Stimulated activated memory B cell treated with anti-CD40 and anti-IgM and Interleukin-4, amounts not matched to agents 10 μg/mL and 1 μg/mL and 100 μg/mL, for 72 hours (primary cell): ENCODE results near the gene SLC9C1.

Experiments used
- ATAC-seq: fragments of 150-1000 bp; cut with Tn5 transposase; 2 replicates; pipeline ENCODE4 v1.10.0; 2021
- H3K27ac Mint-ChIP-seq: one replicate; pipeline ENCODE4 v1.8.0; 2022; ENCODE audit warnings: mild to moderate bottlenecking, mixed read lengths
- H3K27me3 Mint-ChIP-seq: one replicate; pipeline ENCODE4 v1.8.0; 2022; ENCODE audit warnings: mixed read lengths
- H3K36me3 Mint-ChIP-seq: one replicate; pipeline ENCODE4 v1.8.0; 2022; ENCODE audit warnings: mixed read lengths
- H3K4me1 Mint-ChIP-seq: one replicate; pipeline ENCODE4 v1.8.0; 2022; ENCODE audit warnings: mixed read lengths
- H3K4me3 Mint-ChIP-seq: one replicate; pipeline ENCODE4 v1.8.0; 2022; ENCODE audit warnings: mild to moderate bottlenecking, moderate library complexity, mixed read lengths
- H3K9me3 Mint-ChIP-seq: one replicate; pipeline ENCODE4 v1.8.0; 2022; ENCODE audit warnings: mixed read lengths

The SLC9C1 gene

DNA sequence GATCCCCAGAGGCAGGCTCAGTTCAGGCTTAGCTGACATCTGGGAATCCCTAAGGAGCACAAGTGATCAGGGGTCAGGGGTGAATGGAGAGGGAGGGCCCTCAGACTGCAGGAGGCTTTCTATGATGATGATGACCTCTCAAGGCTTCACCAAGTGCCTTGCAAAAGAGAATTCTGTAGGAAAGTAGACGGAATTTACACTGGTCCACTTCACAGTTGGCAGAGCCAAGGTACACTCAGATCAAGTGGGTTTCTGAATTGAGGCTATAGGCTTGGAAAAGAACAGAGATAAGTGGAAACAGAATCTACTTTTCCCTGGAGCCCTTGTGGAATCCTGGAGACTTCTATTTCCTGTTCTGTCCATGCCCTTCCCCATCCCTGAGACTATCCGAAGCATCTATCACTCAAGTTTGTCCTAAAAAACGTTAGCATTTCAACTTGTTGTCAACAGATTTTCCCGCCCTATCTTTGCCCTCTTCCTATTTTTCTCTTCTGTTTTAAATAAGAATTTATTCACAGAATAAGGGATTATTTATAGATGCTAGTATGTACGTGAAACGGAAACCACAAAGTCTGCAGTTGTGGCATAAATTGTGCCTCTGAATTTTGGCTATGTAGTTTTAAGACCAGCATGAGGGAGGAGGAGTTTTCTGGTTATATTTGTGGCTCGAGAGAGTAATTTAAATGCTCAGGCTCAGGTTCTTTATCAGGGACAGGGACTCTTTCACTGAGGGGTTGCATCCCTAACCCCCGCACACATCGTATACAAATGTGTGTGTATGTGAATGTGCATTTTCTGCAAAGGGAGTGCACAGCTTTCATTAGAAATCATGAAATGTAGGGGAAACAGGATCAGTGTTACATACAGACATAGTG is 173.8 kb downstream of the SLC9C1 start:
- peaks cover 79% of the 10 kb centered on the region for H3K4me1 Mint-ChIP-seq
- peak; percentile 53 for ATAC-seq
- H3K27me3 Mint-ChIP-seq, result no peaks in the 10 kb centered on the region
- H3K27ac Mint-ChIP-seq, result peak overlapping the region; percentile 96
- H3K4me3 Mint-ChIP-seq, result no peak overlapping the region
- no peaks in the 10 kb centered on the region for H3K9me3 Mint-ChIP-seq
- peaks cover 15% of the 10 kb centered on the region for H3K36me3 Mint-ChIP-seq

DNA sequence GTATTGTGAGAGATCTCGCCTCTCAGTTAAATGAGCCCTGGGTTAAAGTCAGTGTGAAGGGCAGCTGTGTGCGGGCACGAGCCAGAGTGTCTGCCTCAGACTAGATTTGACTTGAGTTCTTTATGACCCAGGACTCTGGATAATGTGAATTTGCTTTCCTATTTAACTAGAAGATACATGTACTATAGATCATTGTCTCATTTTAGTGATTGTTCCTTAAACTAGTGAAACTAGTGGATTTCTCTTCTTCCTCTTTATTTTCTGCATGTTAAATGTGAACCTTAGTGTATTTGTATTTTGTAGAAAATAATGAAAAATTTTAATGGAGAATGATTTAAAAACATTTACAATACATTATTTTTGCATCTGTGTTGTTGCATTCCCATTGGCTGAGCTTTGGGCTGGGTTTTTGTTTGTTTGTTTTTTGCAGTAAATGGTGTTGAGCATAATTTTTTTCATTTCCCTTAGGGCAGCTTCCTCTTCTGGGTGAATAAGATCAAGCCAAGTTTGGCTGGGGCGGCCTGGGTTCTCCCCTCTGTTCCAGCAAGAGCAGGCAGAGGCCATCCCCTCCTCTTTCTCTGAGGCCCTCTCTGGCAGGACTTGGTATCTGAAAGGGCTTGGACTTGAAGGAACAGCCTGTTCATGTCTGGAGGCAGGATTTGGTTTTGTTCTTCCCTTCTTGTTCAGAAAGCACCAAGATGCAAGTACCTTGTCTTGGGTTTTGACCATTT is 176.0 kb downstream of the SLC9C1 start:
- no peaks in the 10 kb centered on the region for H3K27me3 Mint-ChIP-seq
- no peaks in the 10 kb centered on the region for H3K9me3 Mint-ChIP-seq
- H3K4me3 Mint-ChIP-seq, result no peak overlapping the region
- peaks cover 87% of the 10 kb centered on the region for H3K4me1 Mint-ChIP-seq
- H3K27ac Mint-ChIP-seq, result peak overlapping the region; percentile 96
- H3K36me3 Mint-ChIP-seq, result peaks cover 5% of the 10 kb centered on the region
- ATAC-seq, result peak; percentile 80

DNA sequence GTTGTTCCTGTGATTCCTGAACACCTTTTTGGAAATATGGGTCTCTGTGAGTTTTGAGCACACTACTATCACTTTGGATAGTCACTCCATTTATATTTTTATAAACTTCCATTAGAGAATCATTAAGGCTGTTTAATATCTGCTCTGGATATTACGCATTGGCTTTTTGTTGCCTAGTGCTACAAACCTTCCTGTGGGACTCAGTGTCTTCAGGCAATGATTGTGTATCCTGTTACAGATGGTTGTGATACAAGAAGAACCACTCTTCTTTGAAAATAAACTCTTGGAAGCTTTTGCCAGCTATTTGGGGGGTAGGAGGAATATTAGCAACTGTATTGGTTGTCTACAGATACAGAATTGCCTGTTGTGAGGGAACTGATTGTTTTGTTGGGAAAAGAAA is 176.6 kb downstream of the SLC9C1 start:
- no peak overlapping the region for H3K4me3 Mint-ChIP-seq
- peak overlapping the region; percentile 96 for H3K27ac Mint-ChIP-seq
- H3K4me1 Mint-ChIP-seq, result peaks cover 93% of the 10 kb centered on the region
- no peaks in the 10 kb centered on the region for H3K9me3 Mint-ChIP-seq
- no peak for ATAC-seq
- H3K36me3 Mint-ChIP-seq, result no peaks in the 10 kb centered on the region
- no peaks in the 10 kb centered on the region for H3K27me3 Mint-ChIP-seq

DNA sequence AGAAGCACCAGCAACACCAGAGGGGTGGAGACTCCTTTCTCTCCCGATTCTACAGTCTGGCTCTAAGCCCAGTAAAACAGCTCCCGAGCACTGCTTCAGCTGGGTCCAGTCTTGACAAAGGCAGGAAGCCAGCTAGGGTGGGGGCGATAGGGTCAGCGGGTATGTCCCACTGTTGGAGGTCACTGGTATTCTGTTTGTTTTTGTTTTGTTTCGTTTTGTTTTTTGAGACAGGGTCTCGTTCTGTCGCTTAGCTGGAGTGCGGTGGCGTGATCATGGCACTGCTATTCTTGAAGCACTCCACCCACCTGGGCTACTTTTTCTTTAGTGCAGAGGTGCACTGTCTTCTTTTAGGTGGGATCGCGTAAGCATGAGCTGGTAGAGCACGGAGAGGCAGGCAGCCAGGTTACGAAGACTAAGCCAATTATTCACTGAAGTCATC is 177.2 kb downstream of the SLC9C1 start:
- Mint-ChIP-seq H3K9me3 (no peaks in the 10 kb centered on the region), H3K36me3 (no peaks in the 10 kb centered on the region), H3K27me3 (no peaks in the 10 kb centered on the region), H3K4me3 (peak overlapping the region; percentile 61), H3K27ac (peak overlapping the region; percentile 96), H3K4me1 (peaks cover 96% of the 10 kb centered on the region)
- no peak for ATAC-seq

DNA sequence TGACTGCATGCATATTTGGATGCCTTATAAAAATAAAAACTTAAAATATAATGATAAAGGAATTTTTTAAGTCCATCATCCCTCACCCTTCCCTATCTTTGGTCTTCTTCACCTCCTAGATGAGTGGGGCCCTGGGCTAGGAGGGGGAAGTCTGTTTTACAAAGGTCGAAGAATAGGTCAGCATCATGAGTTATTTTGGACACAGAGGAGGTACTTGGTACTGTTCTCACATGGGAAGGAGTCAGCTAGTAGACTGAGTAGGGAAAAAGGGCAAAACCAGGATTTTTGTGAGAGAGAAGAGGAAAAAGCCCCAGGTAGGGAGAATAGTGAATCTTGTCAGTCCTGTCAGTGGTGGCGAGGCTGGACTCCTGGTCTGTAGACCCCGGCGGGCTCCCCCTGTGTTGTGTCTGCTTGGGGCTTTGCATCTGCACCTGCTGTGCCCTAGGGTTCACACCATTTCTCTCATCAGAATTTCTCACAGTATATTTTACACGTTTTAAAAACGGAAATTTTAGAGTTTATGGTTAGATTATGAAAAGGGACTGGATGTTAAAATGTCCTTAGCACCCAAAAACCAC is 178.1 kb downstream of the SLC9C1 start:
- peaks cover 90% of the 10 kb centered on the region for H3K4me1 Mint-ChIP-seq
- H3K27ac Mint-ChIP-seq, result peak overlapping the region; percentile 96
- no peaks in the 10 kb centered on the region for H3K27me3 Mint-ChIP-seq
- H3K4me3 Mint-ChIP-seq, result no peak overlapping the region
- no peaks in the 10 kb centered on the region for H3K9me3 Mint-ChIP-seq
- H3K36me3 Mint-ChIP-seq, result no peaks in the 10 kb centered on the region
- ATAC-seq, result no peak

DNA sequence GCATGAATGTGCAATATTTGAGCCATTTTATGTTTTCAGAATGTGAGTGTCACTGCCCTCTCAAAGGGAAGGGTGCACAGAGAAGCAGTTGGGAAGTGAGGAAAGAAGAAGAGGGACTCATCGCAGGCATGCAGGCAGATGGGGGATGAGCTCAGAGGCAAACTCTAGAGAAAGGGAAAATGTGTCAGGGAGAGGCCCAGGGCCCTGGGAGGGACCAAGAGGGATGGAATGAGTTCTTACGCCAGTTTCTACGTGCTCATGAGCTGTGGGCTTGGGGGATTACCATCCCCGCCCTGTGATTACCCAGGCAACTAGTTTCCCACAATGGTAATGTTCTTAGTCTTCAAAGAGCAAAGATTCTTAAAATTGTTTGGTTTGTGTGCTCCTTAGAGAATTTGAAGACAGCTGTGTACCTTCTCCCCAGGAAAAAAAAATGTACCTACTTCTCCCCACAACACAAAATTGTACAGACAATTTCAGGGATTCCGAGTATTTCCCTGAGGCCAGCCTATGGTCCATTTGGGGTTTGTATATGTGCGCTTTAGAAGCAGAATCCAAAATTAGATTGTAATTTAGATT is 178.8 kb downstream of the SLC9C1 start:
- H3K4me3 Mint-ChIP-seq, result peak overlapping the region; percentile 29
- no peaks in the 10 kb centered on the region for H3K27me3 Mint-ChIP-seq
- H3K27ac Mint-ChIP-seq, result peak overlapping the region; percentile 96
- H3K9me3 Mint-ChIP-seq, result no peaks in the 10 kb centered on the region
- peak; percentile 49 for ATAC-seq
- no peaks in the 10 kb centered on the region for H3K36me3 Mint-ChIP-seq
- H3K4me1 Mint-ChIP-seq, result peaks cover 83% of the 10 kb centered on the region

DNA sequence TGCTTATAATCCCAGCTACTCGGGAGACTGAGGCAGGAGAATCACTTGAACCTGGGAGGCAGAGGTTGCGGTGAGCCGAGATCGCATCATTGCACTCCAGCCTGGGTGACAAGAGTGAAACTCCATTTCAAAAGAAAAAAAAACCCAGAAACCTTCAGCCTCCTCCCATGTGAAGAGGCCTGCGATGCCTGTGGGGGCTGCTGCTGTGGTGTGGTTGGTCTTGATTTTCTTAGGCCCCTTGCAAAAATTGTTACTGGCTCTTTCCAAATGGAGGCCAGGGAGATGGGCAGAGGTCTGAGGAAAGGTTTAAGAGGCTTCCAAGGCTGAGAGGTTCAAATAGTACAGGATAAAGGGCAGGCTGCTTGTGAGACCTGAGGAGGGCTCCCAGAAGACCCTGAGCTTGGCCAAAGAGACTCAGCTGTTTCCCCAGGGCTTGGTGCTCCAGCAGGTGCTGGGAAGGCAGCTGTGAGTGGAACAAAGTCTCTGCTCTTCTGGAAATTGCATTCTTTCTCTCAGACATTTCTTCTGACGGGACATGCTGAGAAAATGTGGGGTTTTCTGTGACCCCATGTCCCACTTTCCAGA is 179.3 kb downstream of the SLC9C1 start:
- Mint-ChIP-seq H3K36me3 (no peaks in the 10 kb centered on the region), H3K27ac (peak overlapping the region; percentile 96), H3K4me1 (peaks cover 77% of the 10 kb centered on the region), H3K9me3 (no peaks in the 10 kb centered on the region), H3K4me3 (peak overlapping the region; percentile 44), H3K27me3 (no peaks in the 10 kb centered on the region)
- ATAC-seq, result peak; percentile 61

DNA sequence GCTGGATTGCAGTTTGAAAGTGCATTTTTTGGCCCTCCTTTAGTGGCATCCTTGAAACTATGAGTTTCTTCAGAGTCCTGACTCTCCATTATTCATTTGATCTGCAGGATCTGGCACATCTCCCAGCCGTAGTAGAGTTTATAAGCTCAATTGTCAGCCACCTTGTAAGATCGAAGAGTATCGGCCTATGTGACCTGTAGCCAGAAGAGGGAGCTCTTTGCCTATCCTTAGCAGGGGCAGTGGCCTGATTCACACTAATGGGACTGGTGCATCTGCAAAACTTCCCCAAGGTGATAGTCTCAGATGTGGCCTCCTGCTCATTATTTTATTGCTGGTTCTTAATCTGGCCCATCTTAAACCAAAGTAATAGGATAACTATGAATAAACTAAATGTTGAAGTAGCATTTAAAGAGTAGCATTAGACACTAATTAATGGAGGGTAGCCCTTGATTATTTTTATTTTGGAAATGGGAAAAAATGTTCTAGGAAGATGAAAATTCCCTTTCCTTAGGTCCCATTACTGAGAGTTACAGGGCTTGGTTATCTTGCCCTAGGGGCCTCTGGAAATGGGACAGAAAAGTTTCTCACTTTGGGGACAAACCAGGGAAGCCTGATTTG is 182.1 kb downstream of the SLC9C1 start:
- Mint-ChIP-seq H3K27me3 (no peaks in the 10 kb centered on the region), H3K9me3 (no peaks in the 10 kb centered on the region), H3K27ac (peak overlapping the region; percentile 96)

DNA sequence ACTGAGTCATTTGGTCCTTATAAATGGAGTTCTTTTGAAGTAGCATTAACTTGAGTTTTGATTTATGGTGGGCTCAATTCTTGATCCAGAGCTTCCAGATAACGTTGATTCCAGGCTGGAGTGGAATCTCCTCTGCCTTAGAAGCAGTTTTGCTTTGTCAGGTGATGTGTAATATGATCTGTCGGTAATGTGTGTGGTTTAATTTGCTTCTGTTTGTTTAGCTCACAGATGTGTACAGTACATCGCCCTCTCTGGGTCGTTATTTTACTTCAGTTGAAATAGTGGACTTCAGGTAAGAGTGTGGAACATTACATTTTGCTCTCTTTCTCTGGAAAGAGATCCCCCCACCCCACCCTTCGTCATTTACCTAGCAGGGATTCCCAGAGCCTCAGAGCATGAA is 184.7 kb downstream of the SLC9C1 start:
- no peaks in the 10 kb centered on the region for H3K36me3 Mint-ChIP-seq
- ATAC-seq, result no peak
- H3K27ac Mint-ChIP-seq, result no peak overlapping the region
- no peak overlapping the region for H3K4me3 Mint-ChIP-seq
- peaks cover 27% of the 10 kb centered on the region for H3K4me1 Mint-ChIP-seq
- no peaks in the 10 kb centered on the region for H3K27me3 Mint-ChIP-seq
- H3K9me3 Mint-ChIP-seq, result no peaks in the 10 kb centered on the region

More for the DNA sequence above, 182.1 kb downstream of the SLC9C1 start:
- H3K36me3 Mint-ChIP-seq, result no peaks in the 10 kb centered on the region
- peaks cover 50% of the 10 kb centered on the region for H3K4me1 Mint-ChIP-seq
- ATAC-seq, result peak; percentile 81
- H3K4me3 Mint-ChIP-seq, result no peak overlapping the region

DNA sequence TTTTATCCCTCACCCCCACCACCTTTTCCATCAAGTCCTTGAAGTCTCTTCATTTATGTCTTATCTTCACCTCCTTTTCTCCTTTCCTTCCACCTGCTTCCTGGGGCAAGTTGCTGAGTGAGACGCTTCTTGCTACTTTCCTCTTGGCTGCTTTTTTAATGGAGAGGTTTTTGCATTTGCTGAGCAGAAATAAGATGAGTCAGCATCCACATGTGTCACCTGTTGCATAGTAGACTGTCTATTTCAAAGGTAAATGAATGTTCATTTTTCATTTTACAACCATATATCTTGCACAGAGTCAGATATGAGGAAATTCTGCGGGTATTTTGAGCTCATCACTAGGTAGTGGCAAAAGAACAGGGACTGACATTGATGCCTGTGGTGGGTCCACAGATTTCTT is 189.2 kb downstream of the SLC9C1 start:
- H3K9me3 Mint-ChIP-seq, result no peaks in the 10 kb centered on the region
- ATAC-seq, result no peak
- H3K4me1 Mint-ChIP-seq, result no peaks in the 10 kb centered on the region
- no peak overlapping the region for H3K4me3 Mint-ChIP-seq
- no peak overlapping the region for H3K27ac Mint-ChIP-seq
- no peaks in the 10 kb centered on the region for H3K27me3 Mint-ChIP-seq
- no peaks in the 10 kb centered on the region for H3K36me3 Mint-ChIP-seq

DNA sequence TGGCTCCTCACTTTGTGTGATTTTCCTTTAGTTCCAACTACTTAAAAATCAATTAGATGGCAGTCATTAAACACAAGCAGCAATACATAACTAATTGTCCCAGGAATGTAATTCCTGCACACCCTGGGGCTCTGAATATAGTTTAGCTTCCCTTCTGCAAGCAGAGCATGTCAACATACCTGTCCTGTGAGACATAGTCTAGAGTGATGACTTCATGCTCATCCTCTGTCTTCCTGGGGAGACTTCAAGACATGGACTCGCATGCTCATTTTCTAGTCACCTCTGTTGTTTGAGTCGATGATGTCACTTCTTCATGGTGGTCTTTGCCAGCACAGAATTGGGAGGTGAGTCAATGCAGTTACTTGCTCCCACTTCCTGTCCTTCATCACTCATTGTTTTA is 192.1 kb downstream of the SLC9C1 start:
- no peak for ATAC-seq
- H3K9me3 Mint-ChIP-seq, result peaks cover 4% of the 10 kb centered on the region
- no peak overlapping the region for H3K4me3 Mint-ChIP-seq
- H3K36me3 Mint-ChIP-seq, result peaks cover 5% of the 10 kb centered on the region
- no peak overlapping the region for H3K27ac Mint-ChIP-seq
- no peaks in the 10 kb centered on the region for H3K27me3 Mint-ChIP-seq
- no peaks in the 10 kb centered on the region for H3K4me1 Mint-ChIP-seq

DNA sequence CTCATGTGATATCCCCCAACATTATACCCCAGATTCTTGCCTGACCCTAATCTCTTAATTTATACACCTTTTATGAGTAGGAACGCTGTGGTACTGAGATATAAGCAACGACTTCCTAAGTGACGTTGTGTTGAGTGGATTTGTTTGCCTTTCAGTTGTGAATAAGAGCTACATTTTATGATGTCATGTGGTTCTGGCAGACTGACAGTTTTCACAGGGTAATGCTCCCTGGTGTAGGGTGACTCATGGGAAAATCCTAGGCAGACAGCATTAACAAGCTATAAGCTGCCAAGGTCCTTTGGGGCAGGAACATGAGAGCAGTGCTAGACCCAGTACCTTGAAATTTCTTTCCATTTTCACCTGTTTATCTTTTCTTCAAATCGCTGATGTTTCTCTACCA is 196.6 kb downstream of the SLC9C1 start:
- no peak overlapping the region for H3K27ac Mint-ChIP-seq
- peak; percentile 39 for ATAC-seq
- H3K36me3 Mint-ChIP-seq, result peaks cover 5% of the 10 kb centered on the region

DNA sequence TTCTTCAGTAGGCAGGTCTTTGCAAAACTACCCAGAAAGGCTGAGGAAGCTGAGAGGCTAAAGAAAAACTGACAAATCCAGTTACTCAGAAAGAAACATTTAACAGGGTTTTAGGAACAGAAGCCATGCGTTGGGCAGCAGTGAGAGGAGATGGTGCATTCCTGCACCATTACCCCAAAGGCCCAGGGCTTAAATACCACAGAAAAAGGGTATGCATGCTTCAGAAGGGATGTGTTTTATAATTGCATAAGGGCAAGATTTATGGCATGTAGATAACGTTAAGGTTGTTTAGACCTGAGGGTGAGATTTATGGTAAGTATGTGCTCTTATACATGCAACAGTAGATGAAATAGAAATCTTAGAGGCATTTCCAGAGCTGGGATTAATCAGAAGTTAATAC is 197.8 kb downstream of the SLC9C1 start:
- Mint-ChIP-seq H3K27ac (no peak overlapping the region), H3K36me3 (peaks cover 5% of the 10 kb centered on the region), H3K4me1 (peaks cover 18% of the 10 kb centered on the region), H3K9me3 (peaks cover 4% of the 10 kb centered on the region), H3K4me3 (no peak overlapping the region), H3K27me3 (peaks cover 3% of the 10 kb centered on the region)
- ATAC-seq, result no peak

More for the DNA sequence above, 196.6 kb downstream of the SLC9C1 start:
- no peak overlapping the region for H3K4me3 Mint-ChIP-seq
- H3K27me3 Mint-ChIP-seq, result no peaks in the 10 kb centered on the region
- H3K4me1 Mint-ChIP-seq, result peaks cover 11% of the 10 kb centered on the region
- peaks cover 4% of the 10 kb centered on the region for H3K9me3 Mint-ChIP-seq

DNA sequence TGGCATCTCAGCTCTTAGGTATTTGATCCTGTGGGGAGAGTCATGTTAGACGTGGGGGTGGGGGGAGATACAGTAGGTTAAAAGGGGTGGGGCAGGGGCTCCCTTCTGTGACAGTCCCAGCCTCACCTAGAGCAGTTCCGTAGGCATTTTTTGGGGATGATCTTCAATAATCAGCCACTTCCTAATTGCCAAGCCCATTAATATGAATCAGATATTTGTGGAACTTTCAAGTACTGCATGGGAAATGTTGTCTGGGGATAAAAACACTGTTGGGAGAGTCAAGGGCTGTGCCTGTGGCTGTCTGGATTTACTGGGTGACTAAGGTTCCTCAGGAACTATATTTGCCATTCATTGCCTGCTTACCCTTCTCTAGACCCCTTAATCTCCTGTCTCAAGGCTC is 198.3 kb downstream of the SLC9C1 start:
- H3K4me1 Mint-ChIP-seq, result peaks cover 22% of the 10 kb centered on the region
- peaks cover 7% of the 10 kb centered on the region for H3K27me3 Mint-ChIP-seq
- H3K27ac Mint-ChIP-seq, result no peak overlapping the region
- no peak overlapping the region for H3K4me3 Mint-ChIP-seq
- peaks cover 4% of the 10 kb centered on the region for H3K9me3 Mint-ChIP-seq
- H3K36me3 Mint-ChIP-seq, result peaks cover 5% of the 10 kb centered on the region
- ATAC-seq, result no peak
